ENCODE data around the gene RANBP9.

The RANBP9 gene

DNA sequence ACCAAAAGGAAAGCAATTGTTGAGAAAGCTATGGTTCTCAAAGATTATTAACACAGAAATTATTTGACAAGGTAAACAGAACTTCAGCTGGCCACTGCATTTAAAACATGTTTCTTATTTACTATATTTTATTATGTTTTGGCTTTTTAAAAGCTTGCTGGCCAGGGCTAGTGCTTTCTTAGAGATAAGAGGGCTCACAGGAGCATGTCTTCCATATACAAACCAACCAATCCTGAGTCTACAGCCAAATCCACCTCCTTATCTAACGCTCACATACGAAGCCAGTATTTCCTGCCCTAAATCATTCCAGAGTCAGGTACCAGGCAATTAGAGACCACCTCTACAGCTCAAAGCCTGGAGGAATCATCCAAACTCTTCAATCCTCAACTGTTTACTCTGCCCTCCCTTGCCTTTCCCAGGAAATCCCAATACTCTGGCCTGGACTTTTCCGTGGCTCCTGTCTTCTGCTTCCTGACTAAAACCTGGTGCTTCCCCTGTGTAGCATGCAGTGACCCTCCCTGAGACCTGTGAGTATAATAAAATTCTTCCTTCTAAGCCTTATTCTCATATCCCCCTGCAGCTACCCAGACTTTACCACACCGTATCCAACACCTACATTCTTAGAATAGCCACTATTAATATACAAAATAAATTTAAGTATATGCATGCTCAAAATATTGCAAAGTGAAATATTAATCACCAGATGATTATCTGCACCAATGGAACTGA is 33.2 kb downstream of the RANBP9 start:
- DNase-seq (ENCODE audit: low read depth in 2 of 2), result no peak

DNA sequence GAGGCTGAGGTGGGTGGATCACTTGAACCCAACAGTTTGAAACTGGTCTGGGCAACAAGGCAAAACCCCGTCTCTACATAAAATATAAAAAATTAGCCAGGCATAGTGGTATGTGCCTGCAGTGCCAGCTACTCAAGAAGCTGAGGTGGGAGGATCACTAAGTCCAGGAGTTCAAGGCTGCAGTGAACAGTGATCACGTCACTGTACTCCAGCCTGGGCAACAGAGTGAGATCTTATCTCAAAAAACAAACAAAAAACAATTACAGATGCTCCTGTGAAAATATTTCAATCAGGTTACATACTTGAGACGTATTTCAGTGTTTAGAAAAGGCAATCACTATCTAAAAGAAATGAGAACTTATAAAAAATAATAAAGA is 33.8 kb downstream of the RANBP9 start:
- DNase-seq (ENCODE audit: low read depth in 2 of 2), result no peak

DNA sequence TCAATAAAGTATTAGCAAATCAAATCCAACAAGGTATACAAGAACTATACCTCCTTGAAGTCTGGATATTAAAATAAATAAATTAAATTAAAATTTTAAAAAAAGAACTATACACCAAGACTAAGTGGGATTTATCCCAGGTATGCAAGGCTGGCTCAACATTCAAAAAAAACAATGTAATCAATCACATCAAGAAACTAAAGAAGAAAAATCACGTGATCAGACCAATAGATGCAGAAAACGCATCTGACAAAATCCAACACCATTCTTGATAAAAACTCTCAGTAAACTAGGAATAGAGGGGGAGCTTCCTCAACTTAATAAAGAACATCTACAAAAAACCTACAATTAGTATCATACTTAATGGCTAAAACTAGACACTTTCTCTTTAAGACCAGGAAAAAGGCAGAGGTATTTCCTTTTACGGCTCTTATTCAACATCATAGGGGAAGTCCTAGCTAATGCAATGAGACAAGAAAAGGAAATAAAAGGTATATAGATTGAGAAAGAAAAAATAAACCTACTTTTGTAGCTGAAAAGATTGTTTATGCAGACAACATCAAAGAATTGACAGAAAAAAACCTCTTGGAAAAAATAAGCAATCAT is 35.0 kb downstream of the RANBP9 start:
- DNase-seq (ENCODE audit: low read depth in 2 of 2), result no peak

DNA sequence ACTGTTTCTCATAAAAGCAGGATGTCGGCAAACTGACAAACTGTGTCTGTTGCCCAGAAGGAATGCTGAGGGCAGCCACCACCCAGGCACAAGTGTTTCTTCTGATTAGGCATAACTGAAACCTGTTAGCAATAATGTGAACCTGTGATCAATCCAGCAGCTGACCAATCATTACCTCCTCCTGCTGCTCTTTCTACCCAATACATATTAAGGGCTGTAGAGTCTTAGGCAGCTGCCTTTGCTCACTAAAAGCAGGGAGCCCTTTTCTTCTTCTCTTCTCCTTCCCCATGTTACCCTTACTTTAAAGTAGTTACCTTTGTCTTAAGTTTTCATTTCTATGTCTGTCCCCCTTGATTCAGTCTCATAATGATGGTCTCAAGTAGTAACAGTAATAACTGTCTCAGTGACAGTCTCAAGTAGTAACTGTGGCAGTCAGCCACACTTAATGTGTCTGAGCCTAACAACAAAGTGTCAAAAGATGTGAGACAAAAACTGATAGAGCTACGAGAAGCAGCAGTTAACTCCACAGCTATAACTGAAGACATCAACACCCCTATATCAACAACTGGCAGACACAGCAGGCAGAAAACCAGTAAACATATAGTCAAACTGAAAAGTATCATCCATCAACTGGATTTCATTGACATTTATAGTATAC is 37.0 kb downstream of the RANBP9 start:
- no peak for DNase-seq (ENCODE audit: low read depth in 2 of 2)

DNA sequence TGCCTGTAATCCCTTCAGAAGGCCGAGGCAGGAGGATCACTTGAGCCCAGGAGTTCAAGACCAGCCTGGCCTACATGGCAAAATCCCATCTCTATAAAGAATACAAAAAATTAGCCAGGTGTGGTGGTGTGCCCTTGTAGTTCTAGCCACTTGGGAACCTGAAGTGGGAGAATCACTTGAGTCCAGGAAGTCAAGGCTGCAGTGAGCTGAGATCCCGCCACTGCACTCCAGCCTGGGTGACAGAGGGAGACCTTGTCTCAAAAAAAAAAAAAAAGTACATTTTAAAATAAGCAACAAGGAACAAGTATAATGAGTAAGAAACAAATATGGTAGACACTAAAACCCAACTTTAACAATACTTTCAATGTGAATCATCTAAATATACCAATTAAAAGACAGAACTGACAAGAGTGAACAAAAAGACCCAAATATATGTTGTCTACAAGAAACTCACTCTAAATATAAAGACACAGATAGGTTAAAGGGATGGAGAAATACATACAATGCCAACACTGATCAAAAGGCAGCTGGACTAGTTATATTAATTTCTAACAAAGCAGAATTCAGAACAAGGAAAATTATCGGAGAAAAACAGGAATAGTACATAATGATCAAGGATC is 37.7 kb downstream of the RANBP9 start:
- DNase-seq (ENCODE audit: low read depth in 2 of 2), result no peak

DNA sequence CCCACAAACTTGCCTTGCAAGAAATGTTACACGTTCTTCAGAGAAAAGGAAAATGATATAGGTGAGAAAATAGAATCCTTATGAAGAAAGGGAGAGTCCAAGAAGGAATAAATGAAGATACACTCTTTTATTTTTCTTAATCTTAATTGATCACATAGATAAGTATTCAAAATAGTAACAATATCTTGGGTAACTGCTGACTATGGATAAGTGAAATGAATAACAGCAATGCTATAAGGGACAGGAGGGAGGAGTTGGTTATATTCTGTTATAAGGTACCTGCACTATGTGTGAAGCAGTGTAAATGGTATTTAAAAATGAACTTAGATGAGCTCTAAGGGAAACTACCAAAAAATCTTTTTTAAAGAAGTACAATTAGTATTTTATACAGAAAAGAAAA is 38.3 kb downstream of the RANBP9 start:
- no peak for DNase-seq (ENCODE audit: low read depth in 2 of 2)

DNA sequence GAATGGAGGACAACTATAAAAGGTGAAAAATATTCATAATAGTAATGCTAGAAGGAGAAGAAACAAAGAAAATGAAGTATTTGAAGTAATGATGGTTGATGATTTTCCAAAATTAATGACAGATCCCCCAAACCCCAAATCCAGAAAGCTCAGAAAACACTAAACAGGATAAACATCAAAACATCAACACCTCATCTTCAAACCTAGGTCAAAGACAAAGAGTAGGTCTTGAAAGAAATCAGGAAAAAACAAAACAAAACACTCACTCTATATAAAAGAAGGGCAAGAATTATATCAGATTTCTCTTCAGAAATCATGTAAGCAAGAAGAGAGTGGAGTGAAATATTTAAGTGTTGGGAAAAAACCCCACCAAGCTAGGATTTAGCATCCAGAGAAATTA is 38.7 kb downstream of the RANBP9 start:
- no peak for DNase-seq (ENCODE audit: low read depth in 2 of 2)

DNA sequence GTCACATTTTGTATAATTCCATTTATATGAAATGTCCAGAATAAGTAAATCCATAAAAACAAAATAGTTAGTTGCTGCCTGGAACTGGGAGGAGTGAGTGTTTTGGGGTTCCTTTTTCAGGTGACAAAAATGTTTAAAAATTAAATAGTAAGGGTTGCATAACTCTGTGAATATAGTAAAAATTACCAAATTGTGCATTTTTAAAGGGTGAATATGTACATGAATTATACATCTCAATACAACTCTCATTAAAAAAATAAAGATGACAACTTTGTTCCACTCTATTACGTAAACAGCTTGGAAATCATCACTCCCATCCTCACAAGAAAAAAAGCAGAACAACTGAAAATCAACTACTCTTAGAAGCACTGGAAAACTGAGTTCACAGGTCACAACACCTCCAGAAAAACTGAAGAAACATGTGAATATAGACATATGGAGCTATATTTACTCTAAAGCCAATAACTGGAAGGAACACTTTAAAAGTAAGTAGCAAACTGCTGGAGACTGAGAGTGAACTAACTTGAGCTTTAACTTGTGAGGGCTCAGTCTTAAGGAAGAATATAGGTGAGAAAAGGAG is 40.0 kb downstream of the RANBP9 start:
- no peak for DNase-seq (ENCODE audit: low read depth in 2 of 2)

DNA sequence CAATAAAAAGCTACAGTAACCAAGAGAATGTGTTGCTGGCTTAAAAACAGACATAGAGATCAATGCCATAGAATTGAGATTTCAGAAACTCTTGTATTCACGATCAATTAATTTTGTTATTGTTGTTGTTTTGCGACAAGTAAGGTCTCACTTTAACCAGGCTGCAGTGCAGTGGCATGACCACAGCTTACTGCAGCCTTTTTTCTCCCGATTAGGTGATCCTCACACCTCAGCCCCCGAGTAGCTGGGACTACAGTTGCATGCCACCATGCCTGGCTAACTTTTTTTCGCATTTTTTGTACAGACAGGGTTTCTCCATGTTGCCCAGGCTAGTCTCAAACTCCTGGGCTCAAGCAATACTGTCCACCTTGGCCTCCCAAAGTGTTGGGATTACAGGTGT is 42.2 kb downstream of the RANBP9 start:
- no peak for DNase-seq (ENCODE audit: low read depth in 2 of 2)

DNA sequence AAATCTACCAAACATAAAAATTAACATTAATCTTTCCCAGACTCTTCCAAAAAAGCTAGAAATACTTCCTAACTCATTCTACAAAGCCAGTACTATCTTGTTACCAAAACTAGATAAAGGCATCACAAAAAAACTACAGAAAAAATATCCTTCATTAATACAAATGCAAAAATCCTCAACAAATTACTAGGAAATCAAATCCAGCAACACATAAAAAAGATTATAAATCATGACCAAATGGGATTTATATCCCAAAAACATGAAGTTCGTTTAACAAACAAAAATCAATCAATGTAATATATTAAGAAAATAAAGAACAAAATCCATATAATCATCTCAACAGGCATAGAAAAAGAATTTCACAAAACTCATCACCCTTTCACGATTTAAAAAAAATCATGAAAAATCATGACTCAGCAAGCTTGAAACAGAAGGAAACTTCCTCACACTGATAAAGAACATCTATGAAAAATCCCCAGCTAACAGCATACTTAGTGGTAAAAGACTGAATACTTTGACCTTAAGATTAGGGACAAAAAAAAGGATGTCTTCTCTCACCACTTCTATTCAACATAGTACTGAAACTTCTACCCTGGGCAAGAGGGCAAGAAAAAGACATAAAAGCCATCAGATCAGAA is 43.2 kb downstream of the RANBP9 start:
- no peak for DNase-seq (ENCODE audit: low read depth in 2 of 2)

DNA sequence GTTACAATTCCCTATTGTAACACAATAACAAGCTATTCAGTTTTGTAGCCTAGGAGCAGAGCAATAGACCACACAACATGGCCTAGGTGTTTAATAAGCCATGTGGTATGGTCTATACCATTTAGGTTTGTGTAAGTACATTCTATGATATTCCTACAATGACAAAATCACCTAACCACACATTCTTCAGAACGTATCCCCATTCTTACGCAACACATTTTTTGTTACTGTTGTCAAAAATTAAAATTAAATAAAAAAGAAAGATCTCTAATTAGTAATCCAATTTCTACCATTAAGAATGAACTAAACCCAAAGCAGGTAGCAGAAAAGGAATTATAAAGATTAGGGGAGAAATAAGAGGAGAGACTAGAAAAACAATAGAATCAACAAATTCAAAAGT is 44.0 kb downstream of the RANBP9 start:
- DNase-seq (ENCODE audit: low read depth in 2 of 2), result no peak

DNA sequence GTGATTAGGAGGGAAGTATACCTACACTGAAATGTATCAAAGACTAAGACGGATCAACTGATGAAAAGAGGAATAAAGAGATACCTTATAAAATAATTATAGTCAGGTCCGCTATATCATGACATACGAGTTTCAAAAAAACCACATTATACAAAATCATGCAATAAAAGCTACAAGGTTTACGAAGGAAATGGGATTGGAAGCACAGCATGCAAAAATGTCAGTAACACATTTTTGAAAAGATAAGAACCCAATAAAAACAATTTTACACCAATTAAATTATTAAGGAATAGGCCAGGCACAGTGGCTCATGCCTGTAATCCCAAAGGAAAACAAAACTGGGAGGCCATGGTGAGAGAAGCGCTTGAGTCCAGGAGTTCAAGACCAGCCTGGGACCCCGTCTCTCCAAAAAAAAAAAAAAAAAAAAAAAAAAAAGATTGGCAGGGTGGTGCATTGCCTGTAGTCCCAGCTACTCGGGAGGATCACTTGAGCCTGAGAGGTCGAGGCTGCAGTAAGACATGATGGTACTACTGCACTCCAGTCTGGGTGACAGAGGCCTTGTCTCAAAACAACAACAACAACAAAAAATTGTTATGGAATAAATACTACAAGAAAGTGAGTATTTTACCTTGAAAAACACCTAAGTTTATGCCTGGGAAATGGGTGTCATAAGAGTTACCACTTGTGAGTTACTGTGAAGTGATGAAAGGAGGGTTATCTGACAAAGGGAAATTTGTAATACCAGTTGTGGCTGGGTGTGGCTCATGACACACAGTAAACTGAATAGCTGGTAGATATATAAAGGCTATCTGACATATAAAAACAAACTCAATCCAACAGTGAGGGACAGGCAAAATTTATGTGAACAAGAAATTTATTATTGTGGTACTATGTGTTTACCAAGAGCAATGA is 45.2 kb downstream of the RANBP9 start:
- no peak for DNase-seq (ENCODE audit: low read depth in 2 of 2)

DNA sequence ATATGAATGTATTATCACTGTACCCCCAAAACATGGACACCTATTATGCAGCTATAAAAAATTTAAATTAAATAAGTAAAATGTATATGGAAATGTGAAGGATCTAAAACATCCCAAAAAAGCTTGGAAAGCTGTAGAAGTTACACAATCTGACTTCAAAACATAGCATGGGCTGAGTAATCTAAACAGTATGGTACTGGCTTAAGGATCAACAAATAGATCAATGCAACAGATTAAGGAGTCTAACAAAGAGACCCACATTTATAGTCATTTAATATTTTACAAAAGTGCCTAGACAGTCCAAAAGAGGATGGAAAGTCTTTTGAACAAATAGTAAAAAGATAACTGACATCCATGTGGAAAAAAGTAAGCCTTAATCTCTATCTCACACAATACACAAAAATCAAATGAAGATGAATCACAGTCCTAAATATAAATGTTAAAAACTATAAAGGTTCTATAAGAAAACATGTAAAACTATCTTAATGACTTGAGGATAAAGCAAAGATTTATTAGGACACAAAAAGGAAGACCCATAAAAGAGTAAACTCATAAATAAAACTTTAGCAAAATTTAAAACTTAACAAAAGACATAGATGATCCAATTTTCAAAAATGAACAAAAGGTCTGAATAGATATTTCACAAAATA is 46.8 kb downstream of the RANBP9 start:
- DNase-seq (ENCODE audit: low read depth in 2 of 2), result no peak

DNA sequence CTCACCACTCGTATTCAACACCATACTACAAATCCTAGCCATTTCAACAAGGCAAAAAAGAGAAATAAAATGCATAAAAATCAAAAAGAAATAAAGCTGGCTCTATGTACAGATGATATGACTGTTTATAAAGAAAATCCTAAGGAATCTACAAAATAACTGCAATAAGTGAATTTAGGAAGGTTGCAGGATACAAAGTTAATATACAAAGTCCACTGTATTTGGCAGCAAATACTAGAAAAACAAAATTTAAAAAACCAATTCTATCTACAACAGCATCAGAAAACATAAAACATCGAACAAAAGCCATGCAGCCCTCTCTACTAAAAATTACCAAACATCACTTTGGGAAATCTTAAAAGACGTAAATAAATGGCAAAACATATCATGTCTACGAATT is 47.6 kb downstream of the RANBP9 start:
- no peak for DNase-seq (ENCODE audit: low read depth in 2 of 2)

DNA sequence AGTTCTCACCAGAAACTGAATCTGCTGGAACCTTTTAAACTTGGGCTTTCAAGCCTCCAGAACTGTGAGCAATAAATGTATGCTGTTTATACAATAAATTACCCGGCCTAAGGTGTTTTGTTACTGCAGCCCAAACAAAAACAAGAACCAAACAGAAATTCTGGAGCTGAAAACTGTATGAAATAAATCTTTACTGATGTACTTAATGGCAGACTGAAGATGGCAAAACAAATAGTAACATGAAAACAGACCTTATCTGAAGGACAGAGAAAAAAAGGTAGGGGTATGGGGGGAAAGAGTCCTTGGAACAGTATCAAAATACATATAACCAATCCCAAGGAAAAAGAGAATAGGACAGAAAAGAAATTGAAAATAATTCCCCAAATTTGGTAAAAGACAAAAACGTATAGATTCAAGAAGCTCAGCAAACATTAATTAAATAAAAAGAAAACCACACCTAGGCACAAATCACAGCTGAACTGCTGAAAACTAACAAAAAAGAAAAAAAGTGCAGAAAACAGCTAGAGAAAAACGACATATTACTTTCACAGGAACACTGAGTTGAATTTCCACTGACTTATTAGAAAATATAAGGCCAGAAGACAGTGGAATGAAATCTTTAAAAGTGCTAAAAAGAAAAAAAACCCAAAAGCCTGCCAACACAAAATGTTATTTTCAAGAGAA is 48.8 kb downstream of the RANBP9 start:
- no peak for DNase-seq (ENCODE audit: low read depth in 2 of 2)

DNA sequence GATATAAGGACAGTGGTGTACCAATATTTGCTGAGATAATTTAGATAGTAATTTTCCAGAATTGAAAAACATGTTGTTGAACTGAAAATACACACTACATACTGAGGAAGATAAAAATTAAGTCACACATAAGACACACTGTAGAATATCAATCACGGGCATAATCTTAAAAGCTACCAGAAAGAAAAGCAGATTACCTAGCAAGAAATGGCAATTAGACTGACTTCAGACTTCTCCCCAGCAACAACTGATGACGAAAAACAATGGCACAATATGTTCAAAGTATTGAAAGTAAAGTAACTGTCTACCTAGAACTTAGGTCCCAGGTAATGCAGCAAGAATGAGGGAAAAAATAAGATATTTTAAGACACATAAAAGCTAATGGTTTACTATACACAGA is 50.0 kb downstream of the RANBP9 start:
- DNase-seq (ENCODE audit: low read depth in 2 of 2), result no peak

DNA sequence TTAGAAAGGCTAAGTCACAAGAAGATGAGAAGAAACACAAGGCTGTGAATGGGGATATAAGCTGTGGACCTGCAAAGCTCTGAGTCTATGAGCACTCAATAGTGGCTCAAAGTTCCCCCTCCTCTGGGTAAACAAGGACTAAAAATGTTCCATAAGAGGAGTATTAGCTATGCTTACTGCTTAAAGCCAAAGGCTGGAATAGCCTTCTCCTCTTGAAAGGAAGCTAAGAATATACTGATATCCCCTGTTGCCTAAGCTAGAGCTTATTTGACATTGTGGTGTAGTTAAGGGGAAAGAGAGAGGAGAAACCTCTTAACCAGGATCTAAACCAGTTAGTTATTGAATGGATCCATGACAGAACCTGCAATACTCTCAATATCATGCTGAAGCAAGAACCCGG is 50.7 kb downstream of the RANBP9 start:
- DNase-seq (ENCODE audit: low read depth in 2 of 2), result no peak

DNA sequence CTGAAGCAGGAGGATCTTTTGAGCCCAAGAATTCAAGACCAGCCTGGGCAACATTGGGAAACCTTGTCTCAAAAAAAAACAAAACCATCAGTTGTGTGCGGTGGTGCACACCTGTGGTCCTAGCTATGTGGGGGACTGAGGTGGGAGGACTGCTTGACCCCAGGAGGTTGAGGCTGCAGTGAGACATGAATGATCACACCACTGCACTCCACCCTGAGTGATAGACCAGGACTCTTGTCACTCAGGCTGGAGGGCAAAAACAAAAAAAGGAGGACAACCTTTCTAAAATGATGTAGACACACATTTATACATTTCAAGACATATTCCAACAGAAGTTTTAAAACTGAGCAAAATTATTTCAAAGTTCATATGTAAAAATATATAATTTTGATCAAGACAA is 51.4 kb downstream of the RANBP9 start:
- DNase-seq (ENCODE audit: low read depth in 2 of 2), result no peak

DNA sequence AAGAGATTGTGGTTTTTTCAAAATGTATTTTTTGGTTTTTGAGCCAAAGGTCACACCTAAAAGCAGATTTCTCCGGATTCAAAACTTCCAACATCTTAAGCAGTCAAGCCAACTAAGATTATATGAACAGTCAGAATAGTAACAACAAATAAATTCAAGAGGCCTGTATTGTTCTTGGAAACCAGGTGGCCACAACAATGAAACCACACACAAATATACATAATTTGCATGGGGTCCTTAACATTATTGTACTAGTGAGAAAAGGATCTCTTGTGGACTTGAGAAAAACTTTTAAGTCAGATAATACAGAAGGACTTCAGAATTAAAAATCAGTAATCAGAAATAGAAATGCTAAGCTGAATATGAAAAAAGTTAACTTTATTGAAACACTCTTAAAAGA is 55.9 kb downstream of the RANBP9 start:
- no peak for DNase-seq (ENCODE audit: low read depth in 2 of 2)

DNA sequence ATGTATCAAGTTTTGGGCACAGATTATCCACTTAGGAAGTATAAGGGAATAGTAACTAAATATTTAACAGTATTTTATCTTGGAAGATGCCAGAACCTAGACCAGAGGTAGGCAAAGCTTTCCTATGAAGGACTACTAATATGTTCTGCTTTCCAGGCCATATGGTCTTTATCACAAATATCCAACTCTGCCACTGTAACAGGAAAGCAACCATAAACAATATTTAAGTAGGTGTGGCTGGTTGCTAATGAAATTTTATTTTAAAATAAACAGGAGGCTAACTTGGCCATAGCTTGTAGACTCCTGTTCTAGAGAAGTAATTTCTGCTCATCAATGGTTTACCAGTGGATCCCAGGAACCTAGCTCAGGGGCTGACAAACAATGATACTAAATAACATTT is 57.1 kb downstream of the RANBP9 start:
- no peak for DNase-seq (ENCODE audit: low read depth in 2 of 2)
